H9 (cell line): ENCODE measurements around the gene PMIS2. TPM values are rescaled to one million over a fixed set of nuclear protein-coding genes. Genes with fewer than 3 reads are reported as not detected.
A peak's percentile ranks its signal among the peaks of the same experiment; 100 is the strongest.

Experiments used
- DNase-seq: peaks from one replicate; pipeline ENCODE4 v3.0.0-alpha.2; 2017
- H2AFZ ChIP-seq: one replicate; pipeline ENCODE4 v1.6.1; 2013; ENCODE audit warnings: mild to moderate bottlenecking, low read length, control low read depth, moderate library complexity
- H2AK5ac ChIP-seq: 2 replicates; pipeline ENCODE4 v1.6.1; 2013; ENCODE audit warnings: low read length, control low read depth, mixed read lengths; ENCODE audit not compliant: insufficient read length
- H2BK120ac ChIP-seq: one replicate; pipeline ENCODE4 v1.6.1; 2013; ENCODE audit warnings: low read depth, mild to moderate bottlenecking, low read length, control low read depth, inconsistent platforms; ENCODE audit not compliant: poor library complexity, severe bottlenecking
- H2BK12ac ChIP-seq: 2 replicates; pipeline ENCODE4 v1.6.1; 2013; ENCODE audit warnings: low read length, control low read depth, mixed read lengths, low read depth; ENCODE audit not compliant: insufficient read length
- H2BK15ac ChIP-seq: 2 replicates; pipeline ENCODE4 v1.6.1; 2013; ENCODE audit warnings: low read depth, low read length, control low read depth
- H2BK20ac ChIP-seq: one replicate; pipeline ENCODE4 v1.6.1; 2013; ENCODE audit warnings: low read depth, mild to moderate bottlenecking, low read length, control low read depth, inconsistent platforms; ENCODE audit not compliant: poor library complexity, severe bottlenecking
- H2BK5ac ChIP-seq: 2 replicates; pipeline ENCODE4 v1.6.1; 2013; ENCODE audit warnings: low read length, control low read depth, mixed read lengths; ENCODE audit not compliant: insufficient read length
- H3K14ac ChIP-seq: 2 replicates; pipeline ENCODE4 v1.6.1; 2013; ENCODE audit warnings: low read length, control low read depth; ENCODE audit not compliant: insufficient read depth
- H3K18ac ChIP-seq: 2 replicates; pipeline ENCODE4 v1.6.1; 2013; ENCODE audit warnings: low read depth, mild to moderate bottlenecking, mixed read lengths, low read length, control low read depth; ENCODE audit not compliant: insufficient read length
- H3K23ac ChIP-seq: 2 replicates; pipeline ENCODE4 v1.6.1; 2013; ENCODE audit warnings: low read length, control low read depth, mixed read lengths, low read depth; ENCODE audit not compliant: insufficient read length
- H3K23me2 ChIP-seq: 2 replicates; pipeline ENCODE4 v1.6.1; 2013; ENCODE audit warnings: low read depth, mild to moderate bottlenecking, mixed read lengths, low read length, control low read depth; ENCODE audit not compliant: insufficient read length, poor library complexity, severe bottlenecking
- H3K27ac ChIP-seq: 2 replicates; pipeline ENCODE4 v1.5.1; 2013; ENCODE audit warnings: low read length, control low read depth, mixed read lengths, low read depth; ENCODE audit not compliant: insufficient read length
- H3K27me3 ChIP-seq: 2 replicates; pipeline ENCODE4 v1.6.1; 2013; ENCODE audit warnings: low read length, control low read depth, inconsistent platforms; ENCODE audit not compliant: insufficient read depth
- H3K4ac ChIP-seq: 2 replicates; pipeline ENCODE4 v1.6.1; 2013; ENCODE audit warnings: low read depth, mild to moderate bottlenecking, control low read depth, inconsistent platforms, low read length, moderate library complexity
- H3K4me1 ChIP-seq: 2 replicates; pipeline ENCODE4 v1.6.1; 2013; ENCODE audit warnings: low read length, control low read depth, inconsistent platforms; ENCODE audit not compliant: insufficient read depth
- H3K4me2 ChIP-seq: 2 replicates; pipeline ENCODE4 v1.6.1; 2013; ENCODE audit warnings: low read length, control low read depth, mixed read lengths; ENCODE audit not compliant: insufficient read length, insufficient read depth
- H3K56ac ChIP-seq: 2 replicates; pipeline ENCODE4 v1.6.1; 2013; ENCODE audit warnings: low read depth, mild to moderate bottlenecking, mixed read lengths, low read length, control low read depth; ENCODE audit not compliant: insufficient read length
- H3K79me1 ChIP-seq: 2 replicates; pipeline ENCODE4 v1.6.1; 2013; ENCODE audit warnings: low read depth, mild to moderate bottlenecking, moderate library complexity, low read length, control low read depth, inconsistent platforms; ENCODE audit not compliant: insufficient read depth, poor library complexity, severe bottlenecking
- H3K79me2 ChIP-seq: 2 replicates; pipeline ENCODE4 v1.6.1; 2013; ENCODE audit warnings: low read length, control low read depth, inconsistent platforms; ENCODE audit not compliant: insufficient read depth
- H3K9ac ChIP-seq: 2 replicates; pipeline ENCODE4 v1.6.1; 2013; ENCODE audit warnings: low read length, control low read depth, mixed read lengths; ENCODE audit not compliant: insufficient read length; ENCODE audit errors: extremely low read depth
- H3K9me3 ChIP-seq: one replicate; pipeline ENCODE4 v1.6.1; 2013; ENCODE audit warnings: low read depth, low read length, inconsistent platforms; ENCODE audit not compliant: control insufficient read depth
- H3T11ph ChIP-seq: one replicate; pipeline ENCODE4 v1.6.1; 2013; ENCODE audit warnings: mild to moderate bottlenecking, low read length, control low read depth, inconsistent platforms
- H4K20me1 ChIP-seq: one replicate; pipeline ENCODE4 v1.6.1; 2013; ENCODE audit not compliant: control insufficient read depth, insufficient read length, insufficient read depth
- H4K5ac ChIP-seq: 2 replicates; pipeline ENCODE4 v1.6.1; 2013; ENCODE audit warnings: low read depth, mild to moderate bottlenecking, mixed read lengths, low read length, control low read depth; ENCODE audit not compliant: insufficient read length
- H4K8ac ChIP-seq: replicated peaks from 2 replicates; pipeline ENCODE4 v1.6.1; 2013; ENCODE audit warnings: low read length, control low read depth, mixed read lengths, low read depth; ENCODE audit not compliant: insufficient read length
- H4K91ac ChIP-seq: 2 replicates; pipeline ENCODE4 v1.6.1; 2013; ENCODE audit warnings: low read depth, mild to moderate bottlenecking, moderate library complexity, mixed read lengths, low read length, control low read depth; ENCODE audit not compliant: insufficient read length
- H3K27ac Mint-ChIP-seq, 3 experiments: 2 replicates in 2 of 3; 3 replicates in 1 of 3; pipeline ENCODE4 v1.8.0; 2020 to 2021; ENCODE audit warnings: mixed read lengths in 3 of 3, mild to moderate bottlenecking in 1 of 3, moderate library complexity in 1 of 3
- H3K27me3 Mint-ChIP-seq: 2 replicates; pipeline ENCODE4 v1.8.0; 2021; ENCODE audit warnings: low read depth, mild to moderate bottlenecking, moderate library complexity, mixed read lengths
- H3K36me3 Mint-ChIP-seq, 3 experiments: 2 replicates in 2 of 3; 3 replicates in 1 of 3; pipeline ENCODE4 v1.8.0; 2020 to 2021; ENCODE audit warnings: low read depth in 3 of 3, mixed read lengths in 3 of 3; ENCODE audit not compliant: insufficient read depth in 1 of 3
- H3K4me1 Mint-ChIP-seq, 2 experiments: 2 replicates each; pipeline ENCODE4 v1.8.0; 2020; ENCODE audit warnings: mixed read lengths in 2 of 2
- H3K4me3 Mint-ChIP-seq, 2 experiments: 2 replicates in 1 of 2; 3 replicates in 1 of 2; pipeline ENCODE4 v1.8.0; 2020 to 2021; ENCODE audit warnings: mild to moderate bottlenecking in 2 of 2, mixed read lengths in 2 of 2, moderate library complexity in 1 of 2
- H3K9me3 Mint-ChIP-seq, 2 experiments: 2 replicates in 1 of 2; 3 replicates in 1 of 2; pipeline ENCODE4 v1.8.0; 2020; ENCODE audit warnings: mild to moderate bottlenecking in 2 of 2, mixed read lengths in 2 of 2, moderate library complexity in 1 of 2
- WGBS: extraction: QIAGEN DNeasy Blood & Tissue Kit; methylation state at CpG from one replicate; pipeline ENCODE4 v1.1.7; 2013; ENCODE audit warnings: missing lambda C conversion rate, low lambda C conversion rate, mixed read lengths; ENCODE audit not compliant: insufficient read length; ENCODE audit errors: extremely low coverage; 5-methylcytosine and 5-hydroxymethylcytosine counted together
- total RNA-seq: library from RNA; stranded (reverse); gene quantifications from 2 replicates; pipeline ENCODE4 v1.2.1, GENCODE V29; 2021
- TF ChIP-seq, protein P1 (sequence below): fragments of 200-600 bp; sonication (generic); conservative IDR thresholded peaks from 3 replicates; pipeline ENCODE4 v1.8.0; 2021; ENCODE audit warnings: antibody characterized with exemption, mild to moderate bottlenecking

The PMIS2 gene
- total RNA-seq, 1 experiment from 2014 or later: not detected

DNA sequence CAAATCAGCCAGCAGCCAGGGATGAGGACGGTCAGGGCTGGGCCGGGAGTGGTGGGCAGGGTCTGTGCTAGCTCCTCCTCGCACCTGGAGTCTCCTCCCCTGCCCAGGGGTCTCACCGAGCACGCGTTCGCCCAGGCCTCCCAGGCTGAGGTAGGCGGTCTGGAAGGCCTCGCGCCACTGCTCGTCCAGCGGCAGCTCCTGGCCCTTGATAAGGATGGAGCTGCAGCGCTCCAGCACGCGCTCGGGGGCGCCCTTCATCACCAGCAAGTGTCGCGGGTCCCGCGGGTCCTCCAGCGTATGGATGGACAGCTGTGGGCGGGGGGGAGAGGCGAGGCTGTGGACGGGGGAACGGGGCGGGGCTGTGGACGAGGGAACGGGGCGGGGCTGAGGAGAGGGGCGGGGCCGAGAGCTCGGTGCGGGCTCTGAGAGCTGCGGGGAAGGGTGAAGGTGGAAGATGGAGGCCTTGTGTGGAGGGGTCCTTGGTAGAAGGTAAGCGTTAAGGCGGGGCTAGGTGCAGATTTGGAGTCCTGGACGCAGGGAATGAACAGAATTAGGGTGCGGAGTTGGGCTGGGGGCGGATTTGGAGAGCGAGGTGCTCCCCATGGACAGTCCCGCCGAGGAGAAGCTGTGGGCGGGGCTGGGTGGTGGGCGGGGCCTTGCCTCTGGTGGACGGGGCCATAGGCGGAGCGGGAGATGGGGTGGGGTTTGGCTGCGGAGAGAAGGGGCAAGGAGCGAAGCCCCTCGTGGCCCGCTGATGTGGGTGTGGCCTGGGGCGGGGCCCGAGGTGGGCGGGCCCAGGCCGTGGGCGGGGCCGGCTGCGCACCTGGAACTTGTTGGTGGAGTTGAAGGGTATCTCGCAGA is 28.2 kb upstream of the PMIS2 start:
- Histone ChIP-seq H3K9ac (no peak overlapping the region), H3T11ph (no peak overlapping the region), H3K4ac (no peak overlapping the region), H2BK5ac (no peak overlapping the region), H4K5ac (no peak overlapping the region), H3K14ac (peak overlapping the region; percentile 69; the same call in 1 of the 2 replicates), H3K56ac (no peak overlapping the region), H3K23me2 (peaks cover 7% of the 10 kb centered on the region), H2AK5ac (no peak overlapping the region), H4K91ac (no peak overlapping the region), H3K79me2 (no peaks in the 10 kb centered on the region; the same call in 1 of the 2 replicates), H3K23ac (no peak overlapping the region), H2BK15ac (no peak overlapping the region), H3K79me1 (no peaks in the 10 kb centered on the region), H2BK120ac (no peak overlapping the region), H3K4me1 (no peaks in the 10 kb centered on the region), H2AFZ (peak overlapping the region; percentile 91), H2BK12ac (no peak overlapping the region), H3K4me2 (peak overlapping the region; percentile 83), H4K20me1 (no peaks in the 10 kb centered on the region), H2BK20ac (no peak overlapping the region), H3K27ac (no peak overlapping the region), H3K18ac (peak overlapping the region; percentile 80), H4K8ac (no peak overlapping the region), H3K9me3 (no peaks in the 10 kb centered on the region), H3K27me3 (peaks cover 3% of the 10 kb centered on the region; the same call in 1 of the 2 replicates)
- no CpG with 5 or more reads among the region's 60 CpGs for WGBS
- Mint-ChIP-seq H3K9me3 (peaks cover 0 to 2% of the 10 kb centered on the region in 2 experiments; a peak in 1 of 5 replicates), H3K4me1 (peaks cover 9 to 16% of the 10 kb centered on the region in 2 experiments), H3K36me3 (no peaks in the 10 kb centered on the region; a peak in 1 of 7 replicates), H3K27me3 (peaks cover 77% of the 10 kb centered on the region), H3K27ac (peak overlapping the region; percentile 61 to 94 (median 89); a peak in 6 of 7 replicates), H3K4me3 (peak overlapping the region; percentile 85 to 90)
- TF ChIP-seq, protein P1, sequence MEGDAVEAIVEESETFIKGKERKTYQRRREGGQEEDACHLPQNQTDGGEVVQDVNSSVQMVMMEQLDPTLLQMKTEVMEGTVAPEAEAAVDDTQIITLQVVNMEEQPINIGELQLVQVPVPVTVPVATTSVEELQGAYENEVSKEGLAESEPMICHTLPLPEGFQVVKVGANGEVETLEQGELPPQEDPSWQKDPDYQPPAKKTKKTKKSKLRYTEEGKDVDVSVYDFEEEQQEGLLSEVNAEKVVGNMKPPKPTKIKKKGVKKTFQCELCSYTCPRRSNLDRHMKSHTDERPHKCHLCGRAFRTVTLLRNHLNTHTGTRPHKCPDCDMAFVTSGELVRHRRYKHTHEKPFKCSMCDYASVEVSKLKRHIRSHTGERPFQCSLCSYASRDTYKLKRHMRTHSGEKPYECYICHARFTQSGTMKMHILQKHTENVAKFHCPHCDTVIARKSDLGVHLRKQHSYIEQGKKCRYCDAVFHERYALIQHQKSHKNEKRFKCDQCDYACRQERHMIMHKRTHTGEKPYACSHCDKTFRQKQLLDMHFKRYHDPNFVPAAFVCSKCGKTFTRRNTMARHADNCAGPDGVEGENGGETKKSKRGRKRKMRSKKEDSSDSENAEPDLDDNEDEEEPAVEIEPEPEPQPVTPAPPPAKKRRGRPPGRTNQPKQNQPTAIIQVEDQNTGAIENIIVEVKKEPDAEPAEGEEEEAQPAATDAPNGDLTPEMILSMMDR: 0 out of 3 replicates have a peak, but pooled peaks have one; percentile 11
- peak; percentile 98 for DNase-seq
